Adrenal gland (tissue), 5 donors: ENCODE data around the gene CACNA1H.

Source experiments
- POLR2A ChIP-seq, 2 donors: fragments of 450-650 bp; IDR thresholded peaks; one replicate each; pipeline ENCODE4 v1.6.1; 2017; ENCODE audit warnings: antibody characterized with exemption in 2 of 2, mild to moderate bottlenecking in 2 of 2, moderate library complexity in 1 of 2
- TF ChIP-seq, protein P1 (sequence below), 6 experiments: fragments of 450-650 bp in 4 of 6; fragments of 200-600 bp in 2 of 6; sonication (generic) in 1 of 6; IDR thresholded peaks; 1 replicate in 5 of 6; 2 replicates in 1 of 6; pipeline versions ENCODE4 v1.5.1 to v1.8.0; 2016 to 2021; ENCODE audit warnings: antibody characterized with exemption in 6 of 6, mild to moderate bottlenecking in 2 of 6, moderate library complexity in 1 of 6
- donor health status: DM: no; HTN: no; CAD: no.

DNA sequence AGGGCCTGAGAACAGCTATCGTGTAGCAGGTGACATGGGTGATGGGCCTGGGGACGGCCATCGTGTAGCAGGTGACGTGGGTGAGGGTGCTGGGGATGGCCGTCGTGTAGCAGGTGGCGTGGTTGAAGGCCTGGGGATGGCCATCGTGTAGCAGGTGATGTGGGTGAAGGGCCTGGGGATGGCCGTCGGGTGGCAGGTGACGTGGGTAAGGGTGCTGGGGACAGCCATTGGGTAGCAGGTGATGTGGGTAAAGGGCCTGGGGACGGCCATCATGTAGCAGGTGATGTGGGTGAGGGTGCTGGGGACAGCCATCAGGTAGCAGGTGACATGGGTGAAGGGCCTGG lies 118.4 kb downstream of the CACNA1H start:
- TF ChIP-seq, protein P1, sequence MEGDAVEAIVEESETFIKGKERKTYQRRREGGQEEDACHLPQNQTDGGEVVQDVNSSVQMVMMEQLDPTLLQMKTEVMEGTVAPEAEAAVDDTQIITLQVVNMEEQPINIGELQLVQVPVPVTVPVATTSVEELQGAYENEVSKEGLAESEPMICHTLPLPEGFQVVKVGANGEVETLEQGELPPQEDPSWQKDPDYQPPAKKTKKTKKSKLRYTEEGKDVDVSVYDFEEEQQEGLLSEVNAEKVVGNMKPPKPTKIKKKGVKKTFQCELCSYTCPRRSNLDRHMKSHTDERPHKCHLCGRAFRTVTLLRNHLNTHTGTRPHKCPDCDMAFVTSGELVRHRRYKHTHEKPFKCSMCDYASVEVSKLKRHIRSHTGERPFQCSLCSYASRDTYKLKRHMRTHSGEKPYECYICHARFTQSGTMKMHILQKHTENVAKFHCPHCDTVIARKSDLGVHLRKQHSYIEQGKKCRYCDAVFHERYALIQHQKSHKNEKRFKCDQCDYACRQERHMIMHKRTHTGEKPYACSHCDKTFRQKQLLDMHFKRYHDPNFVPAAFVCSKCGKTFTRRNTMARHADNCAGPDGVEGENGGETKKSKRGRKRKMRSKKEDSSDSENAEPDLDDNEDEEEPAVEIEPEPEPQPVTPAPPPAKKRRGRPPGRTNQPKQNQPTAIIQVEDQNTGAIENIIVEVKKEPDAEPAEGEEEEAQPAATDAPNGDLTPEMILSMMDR (IDR thresholded peaks at IDR 0.05) = no peak
- TF ChIP-seq POLR2A (IDR thresholded peaks at IDR 0.05) = no peak
